Stimulated activated CD8-positive, alpha-beta memory T cell treated with anti-CD3 and anti-CD28 coated beads, Interleukin-4, amount 100 ng/mL, for 4 hours (primary cell): ENCODE data around the gene CTSH.
"Not testable (repeated sequence)": the region's sequence is repeated elsewhere in the genome, so short reads cannot be mapped to it uniquely, and the experiment has no call there.

Experiments
- DNase-seq, 2 donors: peaks; one replicate each; pipeline ENCODE4 v3.0.0-alpha.2; 2020; ENCODE audit warnings: low read depth in 2 of 2, low spot score in 1 of 2

CTSH gene

GRCh38 chr15:78942741-78943140, 2.1 kb downstream of the CTSH start:
- no peak for DNase-seq

GRCh38 chr15:78938658-78939488, 6.0 kb downstream of the CTSH start:
- DNase-seq = no peak

GRCh38 chr15:78937132-78937739, 7.6 kb downstream of the CTSH start:
- no peak for DNase-seq

- DNase-seq = no peak
These were observed 10.2 kb downstream of the CTSH start for GRCh38 chr15:78934655-78935023.

GRCh38 chr15:78933823-78934654, 10.8 kb downstream of the CTSH start:
- no peak for DNase-seq

GRCh38 chr15:78933187-78933822, 11.5 kb downstream of the CTSH start:
- no peak for DNase-seq

- no peak for DNase-seq
These were observed 12.5 kb downstream of the CTSH start for GRCh38 chr15:78932258-78932808.

- DNase-seq = no peak
These were observed 13.2 kb downstream of the CTSH start for GRCh38 chr15:78931439-78932257.

- DNase-seq = no peak
These were observed 14.1 kb downstream of the CTSH start for GRCh38 chr15:78930577-78931388.

- no peak for DNase-seq
These were observed 15.1 kb downstream of the CTSH start for GRCh38 chr15:78929536-78930264.

- DNase-seq = no peak
These were observed 16.2 kb downstream of the CTSH start for GRCh38 chr15:78928616-78929093.

- DNase-seq = not testable (repeated sequence)
These were observed 16.7 kb downstream of the CTSH start for GRCh38 chr15:78928176-78928575.

- DNase-seq = no peak
These were observed 17.6 kb downstream of the CTSH start for GRCh38 chr15:78927077-78927790.

- DNase-seq = no peak
These were observed 18.7 kb downstream of the CTSH start for GRCh38 chr15:78925956-78926743.

GRCh38 chr15:78925076-78925624, 19.7 kb downstream of the CTSH start:
- no peak for DNase-seq

GRCh38 chr15:78923480-78924360, 21.1 kb downstream of the CTSH start:
- no peak for DNase-seq
